HL-60/S4 treated with retinoic acid at 250 ng/mL for 4 days and 3 days (cell line): ENCODE data around the gene APLNR.

Experiments used
- in situ Hi-C: fragments of 300-500 bp; cut with MboI; formaldehyde crosslinking; loops from 2 replicates; pipeline ENCODE4 v1.7.0; 2022; ENCODE audit warnings: low sequenced_read_pairs

Gene APLNR

DNA sequence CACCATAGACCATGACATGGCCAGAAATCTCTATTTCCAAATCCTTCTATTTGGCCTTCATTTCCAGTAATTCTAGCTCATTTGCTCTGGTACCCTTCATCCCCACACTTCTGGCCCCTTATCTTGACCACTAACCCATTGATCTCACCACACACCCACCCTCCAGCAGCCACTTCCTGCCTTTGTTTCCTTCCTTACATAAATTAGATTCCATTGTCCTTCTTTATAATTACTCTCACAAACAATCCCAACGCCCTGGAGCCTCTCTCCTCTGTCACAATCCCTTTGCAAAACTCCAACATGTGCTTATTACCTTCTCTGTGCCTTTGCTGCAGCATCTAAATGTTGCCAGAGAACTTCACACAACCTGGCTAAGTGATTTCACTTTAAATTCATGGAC is 14.8 kb downstream of the APLNR start:
- in situ Hi-C loops = no loop called here

- in situ Hi-C loops = no loop called here
Observed at GRCh38 chr11:57219021-57219627, 17.9 kb downstream of the APLNR start.

DNA sequence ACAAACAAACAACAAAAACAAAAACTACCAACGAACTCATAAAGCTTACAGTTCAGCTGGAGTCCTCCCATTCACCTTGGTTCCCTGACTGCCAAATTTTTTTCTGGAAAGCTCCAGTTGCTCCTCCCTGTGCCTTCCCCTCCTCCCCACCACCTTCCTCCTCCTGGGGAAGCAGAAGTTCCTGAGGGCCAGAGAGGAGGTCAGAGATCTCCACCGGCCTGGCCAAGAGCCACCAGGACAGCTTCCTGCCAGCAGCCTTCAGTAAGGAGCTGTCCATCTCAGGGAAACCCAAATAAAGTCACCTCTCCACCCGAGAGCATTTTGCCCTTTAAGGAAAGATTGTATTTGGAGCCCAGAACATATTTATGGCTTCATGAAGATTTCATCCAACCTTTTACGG is 20.0 kb downstream of the APLNR start:
- in situ Hi-C loops = no loop called here

GRCh38 chr11:57216463-57216862 is 20.6 kb downstream of the APLNR start:
- in situ Hi-C loops = no loop called here

GRCh38 chr11:57214494-57214893 is 22.6 kb downstream of the APLNR start:
- in situ Hi-C loops = no loop called here

DNA sequence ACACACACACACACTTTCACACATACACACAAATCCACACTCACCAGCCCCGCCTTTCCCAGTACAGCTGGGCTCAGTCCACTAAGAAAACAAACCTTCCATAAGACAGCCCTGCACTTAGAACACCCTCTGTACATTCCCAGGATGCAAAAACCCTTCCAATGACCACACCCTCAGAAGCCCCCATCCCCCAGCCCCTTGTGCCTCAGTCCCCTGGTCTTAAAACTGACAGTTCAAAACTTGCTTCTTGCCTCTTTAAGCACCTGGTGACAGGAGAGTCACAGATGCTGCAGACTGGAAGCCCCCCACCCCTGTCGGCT is 23.0 kb downstream of the APLNR start:
- in situ Hi-C loops = no loop called here

DNA sequence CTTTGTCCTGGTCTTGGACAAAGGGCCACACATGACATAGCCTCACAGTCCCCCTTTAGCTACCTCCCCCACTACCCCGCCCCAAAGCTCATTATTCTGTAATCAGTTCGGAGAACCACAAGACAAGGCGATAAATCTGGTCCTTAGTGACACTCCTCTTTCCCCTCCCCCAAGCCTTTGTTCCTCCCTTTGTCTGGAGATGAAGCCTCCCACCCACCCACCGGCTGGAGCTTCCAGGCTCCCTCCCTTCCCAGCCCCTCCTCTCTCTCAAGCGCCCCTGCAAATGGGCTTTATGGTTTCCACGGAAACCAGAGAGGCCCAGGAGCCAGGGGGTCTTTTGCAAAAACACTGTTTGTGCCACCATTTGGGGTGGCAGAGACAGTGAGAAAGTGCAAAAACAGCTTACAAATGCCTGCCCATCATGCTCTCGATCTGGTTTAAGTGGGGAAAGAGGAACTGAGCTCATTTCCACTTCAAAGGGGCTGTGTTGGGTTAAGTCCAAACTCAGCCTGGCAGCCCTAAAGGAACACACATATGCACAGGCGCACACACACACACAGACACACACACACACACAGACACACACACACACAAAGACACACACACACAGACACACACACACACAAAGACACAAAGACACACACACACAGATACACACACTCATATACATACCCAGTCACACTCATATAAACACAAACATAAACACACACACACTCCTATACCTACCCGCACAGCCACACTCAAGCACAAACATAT is 23.5 kb downstream of the APLNR start:
- in situ Hi-C loops = no loop called here

- in situ Hi-C loops = no loop called here
Observed at GRCh38 chr11:57210781-57211180, 26.3 kb downstream of the APLNR start.

GRCh38 chr11:57207168-57207567 is 29.9 kb downstream of the APLNR start:
- in situ Hi-C loops = no loop called here

DNA sequence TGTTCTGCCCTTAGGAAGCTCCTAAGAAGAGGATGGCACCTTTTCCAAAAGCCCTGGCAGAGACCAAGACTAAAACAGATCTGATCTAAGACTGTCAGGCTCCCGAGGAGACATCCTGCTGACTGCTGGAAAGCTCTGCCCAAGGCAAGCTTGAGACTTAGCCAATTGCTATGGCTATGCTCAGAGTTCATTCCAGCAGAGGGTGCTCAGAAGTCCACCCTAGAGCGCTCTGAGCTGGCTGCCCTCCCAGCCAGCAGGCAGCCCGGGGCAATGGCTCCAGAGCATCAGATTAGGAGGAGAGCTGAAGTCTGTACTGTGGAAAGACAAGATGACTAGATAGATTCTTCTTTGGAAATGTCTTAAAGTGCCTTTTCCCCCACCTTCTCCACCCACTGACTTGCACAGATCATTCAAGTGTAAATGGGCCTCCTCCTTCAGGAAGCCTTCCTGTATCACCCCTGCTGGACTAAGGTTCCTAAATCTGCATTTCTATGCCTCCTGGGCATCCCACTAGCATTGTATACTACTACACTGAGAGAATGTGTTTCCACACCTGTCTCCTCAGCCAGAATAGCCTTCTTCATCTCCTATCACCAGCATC is 31.9 kb downstream of the APLNR start:
- in situ Hi-C loops = no loop called here

DNA sequence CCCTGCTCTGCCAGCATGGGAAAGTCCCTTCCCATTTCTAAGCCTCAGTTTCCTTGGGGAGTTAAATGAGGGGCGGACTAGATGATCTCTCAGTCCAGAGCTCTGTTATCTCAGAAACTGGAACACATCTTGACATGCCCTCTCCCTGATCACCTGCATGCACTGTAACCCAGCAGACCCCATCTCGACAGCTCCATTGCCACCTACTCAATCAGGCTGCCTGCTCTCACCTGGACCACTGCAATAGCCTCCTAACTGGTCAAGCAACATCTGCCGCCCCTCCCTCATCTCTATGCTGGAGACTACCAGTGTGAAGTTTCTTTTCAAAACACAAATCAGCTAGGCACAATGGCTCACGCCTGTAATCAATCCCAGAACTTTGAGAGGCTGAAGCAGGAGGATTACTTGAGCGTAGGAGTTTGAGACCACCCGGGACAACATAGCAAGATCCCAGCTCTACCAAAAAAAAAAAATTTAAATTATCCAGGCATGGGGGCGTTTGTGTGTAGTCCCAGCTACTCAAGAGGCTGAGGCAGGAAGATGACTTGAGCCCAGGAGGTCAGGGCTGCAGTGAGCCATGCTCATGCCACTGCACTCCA is 33.1 kb downstream of the APLNR start:
- in situ Hi-C loops = no loop called here

DNA sequence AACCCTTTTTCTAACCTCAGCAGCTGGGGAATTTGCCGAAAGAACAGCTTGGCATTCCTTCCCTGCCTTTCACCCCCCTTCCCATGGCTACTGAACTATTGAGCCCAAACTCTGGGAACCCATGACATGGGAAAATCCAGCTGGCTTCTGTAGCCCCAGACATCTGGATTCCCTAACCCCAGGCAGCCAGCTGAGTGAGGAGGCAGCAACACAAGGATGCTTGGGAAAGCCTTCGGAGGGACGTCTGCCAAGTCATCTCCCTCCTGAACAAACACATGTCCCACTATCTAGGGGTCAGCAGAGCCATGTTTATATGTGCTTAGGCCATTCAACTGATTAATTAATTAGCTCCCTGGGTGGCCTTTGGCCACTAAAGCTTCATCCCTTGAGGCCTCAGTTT is 33.7 kb downstream of the APLNR start:
- in situ Hi-C loops = no loop called here

GRCh38 chr11:57202281-57202680 is 34.8 kb downstream of the APLNR start:
- in situ Hi-C loops = no loop called here

GRCh38 chr11:57200917-57201316 is 36.1 kb downstream of the APLNR start:
- in situ Hi-C loops = no loop called here

DNA sequence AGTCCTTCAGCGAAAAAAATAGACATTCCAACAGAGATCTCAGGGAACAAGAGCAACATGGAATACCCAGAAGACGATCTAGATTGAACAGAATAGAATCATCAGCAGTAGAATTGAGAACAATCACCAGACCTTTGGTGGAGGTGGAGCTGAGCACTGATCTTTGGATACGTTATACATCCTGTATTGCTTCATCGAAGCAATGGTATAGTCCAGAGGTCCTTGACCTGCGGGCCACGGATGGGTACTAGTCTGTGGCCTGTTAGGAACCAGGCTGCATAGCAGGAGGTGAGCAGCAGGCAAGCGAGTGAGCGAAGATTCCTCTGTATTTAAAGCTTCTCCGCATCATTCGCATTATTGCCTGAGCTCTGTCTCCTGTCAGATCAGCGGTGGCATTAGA is 37.7 kb downstream of the APLNR start:
- in situ Hi-C loops = no loop called here

DNA sequence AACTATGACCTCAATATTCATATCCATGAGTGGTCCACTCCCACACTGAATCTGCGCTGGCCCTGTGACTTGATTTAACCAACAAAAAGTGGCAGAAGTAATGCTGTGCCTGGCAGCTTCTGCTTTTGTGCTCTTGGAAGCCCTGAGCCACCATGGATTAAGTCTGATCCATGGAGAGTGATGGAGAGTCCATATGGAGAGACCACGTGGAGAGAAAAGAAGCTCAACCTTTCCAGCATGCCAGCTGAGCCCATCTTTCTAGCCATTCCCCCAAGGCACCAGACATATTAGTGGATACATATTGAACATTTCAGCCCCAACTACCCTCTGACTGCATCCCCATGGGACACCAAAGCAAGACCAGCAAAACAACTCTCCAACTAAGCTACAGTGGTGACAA is 39.3 kb downstream of the APLNR start:
- in situ Hi-C loops = no loop called here

DNA sequence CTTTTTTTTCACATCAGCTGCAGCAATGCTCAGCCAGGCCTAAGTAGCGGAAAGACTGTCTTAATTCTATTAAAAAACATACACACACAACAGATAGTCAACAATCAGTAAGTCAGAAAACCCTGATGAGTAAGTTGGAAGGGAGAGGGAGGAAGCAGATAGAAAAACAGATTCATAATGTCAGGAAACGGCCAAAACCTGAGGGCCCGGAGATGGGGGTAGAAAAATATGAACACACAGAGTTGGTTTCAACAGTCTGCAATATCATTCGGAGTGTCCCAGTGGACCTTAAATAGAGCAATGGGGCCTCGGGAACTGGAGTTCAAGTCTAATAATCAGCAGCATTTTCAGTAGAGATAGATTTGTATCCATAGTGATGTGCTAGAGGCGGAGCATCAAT is 40.5 kb downstream of the APLNR start:
- in situ Hi-C loops = no loop called here

- in situ Hi-C loops = no loop called here
Observed at GRCh38 chr11:57192316-57192715, 44.7 kb downstream of the APLNR start.

- in situ Hi-C loops = no loop called here
Observed at GRCh38 chr11:57191311-57192219, 45.5 kb downstream of the APLNR start.

DNA sequence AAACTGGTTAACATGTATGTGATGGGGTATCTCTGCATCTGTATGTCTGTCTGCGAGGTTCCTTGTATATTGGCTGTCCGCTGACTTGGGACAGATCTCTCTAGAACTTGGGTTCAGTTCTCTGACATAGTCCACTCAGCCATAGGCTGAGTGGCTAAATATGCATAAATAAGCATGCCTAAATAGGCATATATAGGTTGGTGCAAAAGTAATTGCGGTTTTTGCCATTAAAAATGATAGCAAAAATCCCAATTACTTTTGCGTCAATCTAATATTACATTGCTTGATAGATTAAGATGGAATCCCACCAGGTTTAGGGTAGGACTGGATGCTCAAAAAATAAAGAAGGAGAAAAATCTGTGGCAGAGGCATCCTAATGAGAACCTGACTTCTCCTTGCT is 46.5 kb downstream of the APLNR start:
- in situ Hi-C loops = no loop called here
